ENCODE measurements around the gene CSMD2.

CSMD2 gene

GRCh38 chr1:33713058-33713877 lies 451.8 kb downstream of the CSMD2 start:
- no peak for DNase-seq (ENCODE audit: low spot score)

GRCh38 chr1:33712186-33712585 lies 452.8 kb downstream of the CSMD2 start:
- DNase-seq (ENCODE audit: low spot score) = no peak

- DNase-seq (ENCODE audit: low spot score) = no peak
These were observed 453.5 kb downstream of the CSMD2 start for GRCh38 chr1:33711511-33711910.

- DNase-seq (ENCODE audit: low spot score) = no peak
These were observed 454.1 kb downstream of the CSMD2 start for GRCh38 chr1:33710967-33711366.

GRCh38 chr1:33709783-33710718 lies 455.0 kb downstream of the CSMD2 start:
- DNase-seq (ENCODE audit: low spot score) = no peak

GRCh38 chr1:33709174-33709782 lies 455.8 kb downstream of the CSMD2 start:
- no peak for DNase-seq (ENCODE audit: low spot score)

GRCh38 chr1:33706634-33707255 lies 458.3 kb downstream of the CSMD2 start:
- DNase-seq (ENCODE audit: low spot score) = no peak

GRCh38 chr1:33703464-33703863 lies 461.6 kb downstream of the CSMD2 start:
- no peak for DNase-seq (ENCODE audit: low spot score)

GRCh38 chr1:33698361-33699035 lies 466.5 kb downstream of the CSMD2 start:
- DNase-seq (ENCODE audit: low spot score) = no peak

- DNase-seq (ENCODE audit: low spot score) = no peak
These were observed 467.2 kb downstream of the CSMD2 start for GRCh38 chr1:33697816-33698215.

- no peak for DNase-seq (ENCODE audit: low spot score)
These were observed 468.1 kb downstream of the CSMD2 start for GRCh38 chr1:33696962-33697361.

GRCh38 chr1:33696311-33696710 lies 468.7 kb downstream of the CSMD2 start:
- no peak for DNase-seq (ENCODE audit: low spot score)

GRCh38 chr1:33692206-33693188 lies 472.5 kb downstream of the CSMD2 start:
- DNase-seq (ENCODE audit: low spot score) = no peak

GRCh38 chr1:33687000-33687399 lies 478.0 kb downstream of the CSMD2 start:
- DNase-seq (ENCODE audit: low spot score) = no peak

- no peak for DNase-seq (ENCODE audit: low spot score)
These were observed 478.5 kb downstream of the CSMD2 start for GRCh38 chr1:33686551-33686950.

GRCh38 chr1:33685256-33685655 lies 479.8 kb downstream of the CSMD2 start:
- no peak for DNase-seq (ENCODE audit: low spot score)

GRCh38 chr1:33684396-33685179 lies 480.4 kb downstream of the CSMD2 start:
- DNase-seq (ENCODE audit: low spot score) = no peak

GRCh38 chr1:33683913-33684312 lies 481.1 kb downstream of the CSMD2 start:
- DNase-seq (ENCODE audit: low spot score) = no peak

GRCh38 chr1:33682371-33682770 lies 482.7 kb downstream of the CSMD2 start:
- DNase-seq (ENCODE audit: low spot score) = no peak
